HG02759 (cell line): ENCODE data around the gene PPIAL4G.
A peak's percentile ranks its signal among the peaks of the same experiment; 100 is the strongest.
"Not testable (repeated sequence)": the region's sequence is repeated elsewhere in the genome, so short reads cannot be mapped to it uniquely, and the experiment has no call there.

ENCODE experiments used
- ATAC-seq: cut with Tn5 transposase; IDR thresholded peaks from one replicate; pipeline ENCODE4 v1.9.1; 2021; ENCODE audit warnings: mild to moderate bottlenecking, moderate library complexity; ENCODE audit not compliant: unreplicated experiment

The PPIAL4G gene

DNA sequence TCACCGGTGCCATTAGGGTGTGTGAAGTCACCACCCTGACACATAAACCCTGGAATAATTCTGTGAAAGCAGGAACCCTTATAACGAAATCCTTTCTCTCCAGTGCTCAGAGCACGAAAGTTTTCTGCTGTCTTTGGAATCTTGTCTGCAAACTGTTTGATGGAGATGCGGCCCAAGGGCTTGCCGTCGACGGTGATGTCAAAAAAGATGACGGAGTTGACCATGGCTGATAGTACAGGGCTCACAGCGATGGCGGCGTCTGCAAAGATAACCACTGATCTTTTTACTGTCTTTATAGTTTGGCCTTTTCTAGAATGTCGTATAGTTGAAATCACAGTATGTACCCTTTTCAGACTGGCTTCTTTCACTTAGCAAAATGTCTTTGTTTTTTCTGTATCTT lies at the start of gene PPIAL4G:
Gene PPIAL4G (minus strand): TSS at position 274 of the 400 bp plus-strand sequence. CDS start 50 bp downstream, at position 224.
- ATAC-seq: not testable (repeated sequence)

DNA sequence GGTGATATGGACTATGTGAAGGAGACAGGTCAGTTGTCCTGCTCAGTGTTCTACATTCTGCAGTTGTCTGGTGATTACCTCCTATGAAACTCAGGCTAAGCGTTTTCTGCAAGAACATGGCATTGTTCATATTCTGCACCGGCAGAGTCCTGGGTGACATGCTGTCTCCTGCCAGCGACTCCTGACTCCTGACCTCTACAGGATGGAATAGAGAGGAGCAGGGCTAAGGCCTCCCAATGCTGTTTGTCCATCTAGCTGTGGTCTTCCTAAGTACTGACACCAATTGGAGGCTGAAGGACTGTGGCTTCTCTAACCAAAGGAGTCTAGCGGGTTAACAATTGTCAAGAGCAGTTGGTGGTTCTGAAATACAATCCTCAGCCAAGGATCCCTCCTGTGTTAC lies 49.1 kb upstream of the PPIAL4G start:
- not testable (repeated sequence) for ATAC-seq

- not testable (repeated sequence) for ATAC-seq
These were observed 46.0 kb upstream of the PPIAL4G start for GRCh38 chr1:148529101-148529567.

DNA sequence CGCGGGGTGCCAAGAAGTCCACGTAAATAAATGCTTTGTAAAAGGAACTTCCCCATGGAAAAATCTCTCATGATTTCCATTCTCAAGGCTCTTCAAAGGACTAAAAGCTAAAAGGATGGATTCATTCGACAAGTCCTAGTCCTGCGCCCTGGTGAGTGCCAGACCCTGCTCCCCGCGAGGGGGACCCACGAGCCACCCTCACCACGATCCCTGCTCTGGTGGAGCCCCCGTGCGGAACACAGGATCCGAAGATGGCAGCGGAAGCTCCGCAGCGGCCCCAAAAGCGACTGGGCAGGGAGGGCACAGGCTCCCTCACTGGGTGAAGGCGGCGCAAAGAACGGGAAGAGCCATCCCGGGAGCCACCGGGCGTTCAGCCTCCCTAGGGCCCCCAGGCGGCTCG lies 45.5 kb upstream of the PPIAL4G start:
- ATAC-seq: not testable (repeated sequence)

GRCh38 chr1:148526587-148526986 lies 43.5 kb upstream of the PPIAL4G start:
- ATAC-seq: not testable (repeated sequence)

- ATAC-seq: peak; percentile 7
These were observed 40.4 kb upstream of the PPIAL4G start for GRCh38 chr1:148523205-148524144.

- peak; percentile 83 for ATAC-seq
These were observed 39.6 kb upstream of the PPIAL4G start for GRCh38 chr1:148522561-148523204.

GRCh38 chr1:148522072-148522471 lies 39.0 kb upstream of the PPIAL4G start:
- ATAC-seq: peak; percentile 58

GRCh38 chr1:148514310-148514709 lies 31.2 kb upstream of the PPIAL4G start:
- not testable (repeated sequence) for ATAC-seq

- ATAC-seq: not testable (repeated sequence)
These were observed 29.6 kb upstream of the PPIAL4G start for GRCh38 chr1:148512571-148513184.

- not testable (repeated sequence) for ATAC-seq
These were observed 10.8 kb upstream of the PPIAL4G start for GRCh38 chr1:148493933-148494332.

DNA sequence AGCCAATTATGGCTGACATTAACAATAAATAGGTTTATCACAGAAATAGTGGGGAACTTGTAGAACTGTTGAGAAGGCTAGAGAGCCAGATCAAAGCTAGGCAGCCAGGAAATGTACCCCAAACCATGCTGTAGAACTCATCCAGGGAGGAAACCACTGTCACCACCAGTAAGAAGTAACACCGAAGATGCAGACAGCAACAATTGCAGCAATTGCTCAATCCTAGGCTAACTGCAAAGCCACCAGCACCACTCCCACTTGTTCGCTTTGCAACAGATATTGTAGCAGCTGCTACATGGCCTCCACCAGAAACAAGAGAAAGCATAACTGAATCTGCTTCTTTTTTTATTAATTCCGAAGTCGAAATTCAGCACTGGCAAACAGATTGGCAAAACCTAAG lies 2.0 kb downstream of the PPIAL4G start:
- ATAC-seq: not testable (repeated sequence)

GRCh38 chr1:148459694-148460093 lies 23.4 kb downstream of the PPIAL4G start:
- ATAC-seq: not testable (repeated sequence)

DNA sequence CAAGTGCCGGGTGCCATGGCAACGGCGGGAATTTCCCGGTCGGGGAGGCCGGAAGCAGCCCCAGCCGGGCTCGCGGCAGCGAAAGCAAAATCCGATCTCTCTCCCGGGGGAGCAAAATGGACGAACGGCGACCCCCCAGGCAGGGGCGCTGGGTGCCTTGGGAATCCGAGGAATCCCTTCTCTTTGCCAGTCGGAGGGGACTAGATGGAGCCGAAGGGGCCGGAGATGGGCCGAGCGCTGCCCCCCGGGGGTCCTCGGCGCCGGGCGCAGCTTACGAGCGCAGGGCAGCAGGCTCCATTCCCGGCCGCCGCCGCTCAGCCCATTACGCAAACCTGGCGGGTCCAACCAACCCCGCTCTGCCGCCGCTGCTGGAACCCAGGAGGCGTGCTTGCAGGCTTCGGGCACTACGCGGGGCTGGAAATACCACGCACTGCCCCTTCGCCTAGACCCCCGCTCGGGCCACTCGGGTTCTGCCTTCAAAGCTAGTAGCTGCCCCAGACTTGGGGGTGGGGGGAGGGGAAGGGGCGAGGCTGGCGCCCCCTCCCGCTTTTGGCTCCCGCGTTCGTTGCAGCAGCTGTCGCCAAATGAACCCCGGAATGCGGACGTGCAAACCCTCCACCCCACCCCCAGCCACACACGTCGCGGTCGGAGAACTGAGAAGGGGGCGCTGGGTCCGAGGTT lies 24.1 kb downstream of the PPIAL4G start:
- ATAC-seq: not testable (repeated sequence)

- ATAC-seq: not testable (repeated sequence)
These were observed 24.7 kb downstream of the PPIAL4G start for GRCh38 chr1:148458398-148458797.

GRCh38 chr1:148452845-148453244 lies 30.3 kb downstream of the PPIAL4G start:
- ATAC-seq: not testable (repeated sequence)

DNA sequence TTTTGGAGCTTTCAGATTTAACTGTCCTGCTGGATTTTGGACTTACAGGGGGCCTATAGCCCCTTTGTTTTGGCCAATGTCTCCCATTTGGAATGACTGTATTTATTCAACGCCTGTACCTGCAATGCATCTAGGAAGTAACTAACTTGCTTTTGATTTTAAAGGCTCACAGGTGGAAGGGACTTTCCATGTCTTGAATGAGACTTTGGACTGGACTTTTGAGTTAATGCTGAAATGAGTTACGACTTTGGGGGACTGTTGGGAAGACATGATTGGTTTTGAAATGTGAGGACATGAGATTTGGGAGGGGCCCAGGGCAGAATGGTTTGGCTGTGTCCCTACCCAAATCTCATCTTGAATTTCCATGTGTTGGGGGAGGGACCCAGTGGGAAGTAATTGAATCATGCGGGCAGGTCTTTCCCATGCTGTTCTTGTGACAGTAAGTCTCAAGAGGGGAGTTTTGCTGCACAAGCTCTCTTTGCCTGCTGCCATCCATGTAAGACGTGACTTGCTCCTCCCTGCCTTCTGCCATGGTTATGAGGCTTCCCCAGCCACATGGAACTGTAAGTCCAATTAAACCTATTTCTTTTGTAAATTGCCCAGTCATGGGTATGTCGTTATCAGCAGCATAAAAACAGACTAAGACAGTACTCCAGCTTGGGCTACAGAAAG lies 43.3 kb downstream of the PPIAL4G start:
- ATAC-seq: not testable (repeated sequence)

DNA sequence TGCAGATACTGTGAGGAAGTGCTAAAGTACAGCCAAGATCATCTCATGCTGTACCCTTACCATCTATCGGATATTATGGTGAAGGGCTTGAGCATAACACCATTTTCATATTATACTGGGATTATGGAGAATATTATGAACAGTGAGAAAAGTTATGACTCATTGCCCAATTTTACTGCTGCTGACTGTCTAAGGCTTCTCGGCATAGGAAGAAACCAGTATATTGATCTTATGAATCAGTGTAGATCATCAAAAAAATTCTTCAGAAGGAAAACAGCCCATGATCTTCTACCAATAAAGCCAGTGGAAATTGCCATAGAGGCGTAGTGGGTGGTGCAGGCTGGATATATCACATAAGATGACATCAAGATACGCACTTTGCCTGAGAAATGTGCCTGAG lies 47.7 kb downstream of the PPIAL4G start:
- ATAC-seq: no peak

DNA sequence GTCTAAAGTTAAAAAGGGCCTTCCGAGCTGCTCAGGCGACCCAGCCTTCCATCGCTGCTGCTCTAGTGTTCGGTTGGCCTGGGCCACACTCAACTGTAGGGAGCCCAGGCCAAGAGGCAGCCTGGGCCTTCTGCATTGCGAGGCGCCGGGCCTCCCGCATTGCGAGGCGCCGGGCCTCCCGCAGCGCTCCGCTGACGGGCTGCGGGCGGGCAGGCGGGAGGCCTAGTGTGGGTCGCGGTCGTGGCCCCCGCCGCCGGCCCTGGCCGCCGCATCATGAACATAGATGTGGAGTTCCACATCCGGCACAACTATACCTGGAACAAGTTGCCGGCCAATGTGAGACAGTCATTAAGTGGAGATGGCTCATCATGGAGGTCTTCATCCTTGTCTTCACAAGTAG lies 48.3 kb downstream of the PPIAL4G start:
- no peak for ATAC-seq

DNA sequence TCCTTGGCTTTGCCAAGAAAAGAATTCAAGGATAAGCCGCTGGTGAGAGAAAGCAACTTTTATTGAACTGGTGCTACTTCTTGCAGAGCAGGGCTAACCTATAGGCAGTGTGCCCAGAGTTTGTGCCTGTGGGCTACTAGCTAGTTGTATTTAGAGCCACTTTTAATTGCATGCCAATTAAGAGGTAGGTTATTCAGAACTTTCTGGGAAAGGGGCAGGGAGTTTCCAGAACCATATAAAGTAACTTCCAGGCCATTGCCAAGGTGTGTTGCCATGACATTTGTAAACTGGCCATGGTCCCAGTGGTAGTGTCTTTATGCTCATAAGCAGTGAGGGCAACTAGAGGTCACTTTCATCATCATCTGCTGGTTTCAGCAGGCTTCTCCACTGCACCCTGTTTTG lies 50.2 kb downstream of the PPIAL4G start:
- not testable (repeated sequence) for ATAC-seq
